ENCODE data around the gene CCDC6. TPM values are rescaled to one million over a fixed set of nuclear protein-coding genes. Genes with fewer than 3 reads are reported as not detected.

Gene CCDC6
- total RNA-seq, 1 experiment from 2014 or later = 54.9 TPM

GRCh38 chr10:59781511-59781910, 124.8 kb downstream of the CCDC6 start:
- CTCF ChIA-PET = no interaction called here
- no peaks in the 10 kb centered on the region for H3K79me2 ChIP-seq (ENCODE audit: insufficient read depth, low read length)
- RAD21 ChIA-PET (ENCODE audit: low non-redundant PET in 1 of 2, low total read pairs in 2 of 2, uncharacterized antibody in 2 of 2, unreplicated experiment in 2 of 2) = no interaction called here
- no peak overlapping the region for H2AFZ ChIP-seq (ENCODE audit: low read depth, low read length, poor library complexity, severe bottlenecking)
- DNase-seq (ENCODE audit: low read depth, low spot score) = no peak
- H3K4me1 ChIP-seq (ENCODE audit: control insufficient read depth in 1 of 2, insufficient read depth in 2 of 2, low read length in 2 of 2) = no peaks in the 10 kb centered on the region
- no TSS peak for BruUV-seq (replicated peaks)
- no peak overlapping the region for H3K4me2 ChIP-seq (ENCODE audit: low read length)
- no peaks in the 10 kb centered on the region for H3K9me3 ChIP-seq (ENCODE audit: control insufficient read depth in 1 of 2, insufficient read depth in 1 of 2, low read depth in 1 of 2, low read length in 2 of 2)
- H3K27ac ChIP-seq (ENCODE audit: low read depth, low read length) = no peak overlapping the region
- H3K27me3 ChIP-seq (ENCODE audit: insufficient read depth, low read length) = no peaks in the 10 kb centered on the region
- no peak overlapping the region for H3K4me3 ChIP-seq (replicated peaks in 1 of 2; ENCODE audit: low read depth in 1 of 2, low read length in 2 of 2)
- H3K9me2 ChIP-seq (ENCODE audit: insufficient read depth) = no peaks in the 10 kb centered on the region
- intact Hi-C loops (cut with micrococcal nuclease) = no loop called here
- no peak for TF ChIP-seq SIN3A (IDR thresholded peaks at IDR 0.05; ENCODE audit: low read depth)
- no peak for TF ChIP-seq FOSL1 (IDR thresholded peaks at IDR 0.05; ENCODE audit: low read depth)
- TF ChIP-seq SRF (IDR thresholded peaks at IDR 0.05; ENCODE audit: low read depth) = no peak
- no peak for TF ChIP-seq EZH2phosphoT487 (IDR thresholded peaks at IDR 0.05; ENCODE audit: borderline replicate concordance)
- TF ChIP-seq CTCF (IDR thresholded peaks at IDR 0.05 in 2 of 3, conservative IDR thresholded peaks at IDR 0.05 in 1 of 3; ENCODE audit: borderline replicate concordance in 1 of 3, insufficient read depth in 1 of 3, low read depth in 2 of 3, low read length in 2 of 3) = no peak
- TF ChIP-seq SP1 (IDR thresholded peaks at IDR 0.05; ENCODE audit: low read depth) = no peak
- TF ChIP-seq REST (IDR thresholded peaks at IDR 0.05; ENCODE audit: low read depth) = no peak
- TF ChIP-seq ZBTB33 (IDR thresholded peaks at IDR 0.05; ENCODE audit: extremely low read depth, insufficient replicate concordance, low read length) = no peak
- POLR2A ChIA-PET = no interaction called here
- no peaks in the 10 kb centered on the region for H3K36me3 ChIP-seq (ENCODE audit: control insufficient read depth in 1 of 2, insufficient read depth in 2 of 2, low read length in 2 of 2)
- H4K20me1 ChIP-seq (ENCODE audit: insufficient read depth) = no peaks in the 10 kb centered on the region
- H3K9ac ChIP-seq (ENCODE audit: low read length) = no peak overlapping the region
- ATAC-seq = no peak
